ENCODE results near the gene NUCKS1.

Gene NUCKS1

DNA sequence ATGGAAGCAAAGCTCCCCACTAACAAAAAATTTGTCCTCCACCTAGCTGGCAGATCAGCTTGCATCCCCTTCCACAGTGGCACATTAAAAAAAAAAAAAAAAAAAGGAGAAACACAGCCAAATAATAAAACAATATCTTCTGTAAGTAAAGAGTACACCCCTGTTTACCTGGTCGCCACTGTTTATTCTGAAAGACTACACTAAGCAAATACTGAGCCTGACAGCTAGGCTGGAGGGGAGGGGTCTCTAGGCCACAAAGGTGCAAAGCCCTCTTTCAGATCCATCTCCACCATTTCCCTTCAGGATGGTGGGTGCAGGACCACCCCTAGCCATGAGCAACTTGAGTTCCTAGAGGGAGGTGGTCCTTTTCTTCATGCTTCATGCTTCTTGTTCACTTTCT is 46.9 kb downstream of the NUCKS1 start:
- no peaks in the 10 kb centered on the region for H3K9me3 ChIP-seq
- no peak for DNase-seq
- H3K27me3 ChIP-seq = no peaks in the 10 kb centered on the region
- no peak overlapping the region for H3K4me3 ChIP-seq (ENCODE audit: low read depth, low read length)
- H3K4me1 ChIP-seq = no peaks in the 10 kb centered on the region
- H3K36me3 ChIP-seq = peaks cover 7% of the 10 kb centered on the region; the same call in 1 of the 2 replicates
- TF ChIP-seq, protein P1, sequence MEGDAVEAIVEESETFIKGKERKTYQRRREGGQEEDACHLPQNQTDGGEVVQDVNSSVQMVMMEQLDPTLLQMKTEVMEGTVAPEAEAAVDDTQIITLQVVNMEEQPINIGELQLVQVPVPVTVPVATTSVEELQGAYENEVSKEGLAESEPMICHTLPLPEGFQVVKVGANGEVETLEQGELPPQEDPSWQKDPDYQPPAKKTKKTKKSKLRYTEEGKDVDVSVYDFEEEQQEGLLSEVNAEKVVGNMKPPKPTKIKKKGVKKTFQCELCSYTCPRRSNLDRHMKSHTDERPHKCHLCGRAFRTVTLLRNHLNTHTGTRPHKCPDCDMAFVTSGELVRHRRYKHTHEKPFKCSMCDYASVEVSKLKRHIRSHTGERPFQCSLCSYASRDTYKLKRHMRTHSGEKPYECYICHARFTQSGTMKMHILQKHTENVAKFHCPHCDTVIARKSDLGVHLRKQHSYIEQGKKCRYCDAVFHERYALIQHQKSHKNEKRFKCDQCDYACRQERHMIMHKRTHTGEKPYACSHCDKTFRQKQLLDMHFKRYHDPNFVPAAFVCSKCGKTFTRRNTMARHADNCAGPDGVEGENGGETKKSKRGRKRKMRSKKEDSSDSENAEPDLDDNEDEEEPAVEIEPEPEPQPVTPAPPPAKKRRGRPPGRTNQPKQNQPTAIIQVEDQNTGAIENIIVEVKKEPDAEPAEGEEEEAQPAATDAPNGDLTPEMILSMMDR (IDR thresholded peaks at IDR 0.05; ENCODE audit: low read depth, low read length) = no peak

DNA sequence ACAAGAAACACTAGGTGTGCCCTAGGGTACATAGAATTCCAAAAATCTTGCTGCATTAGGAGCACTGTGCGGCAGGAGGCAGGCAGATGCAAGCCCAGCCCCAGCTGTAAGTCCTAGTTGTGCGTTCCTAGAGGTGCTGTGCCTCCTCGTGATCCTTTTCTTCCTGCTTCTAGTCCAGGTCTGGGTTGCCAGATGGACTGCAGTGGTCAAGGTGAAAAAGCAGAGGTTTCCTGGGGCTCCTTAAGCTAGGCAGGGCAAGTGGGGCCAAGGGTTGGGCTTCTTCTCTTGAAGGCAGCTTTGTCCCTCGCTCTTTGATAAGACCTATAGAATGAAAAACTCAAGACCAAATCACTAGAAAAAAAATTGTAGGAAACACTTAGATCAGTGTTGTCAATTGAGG is 48.1 kb downstream of the NUCKS1 start:
- Histone ChIP-seq H3K9me3 (no peaks in the 10 kb centered on the region), H3K27me3 (no peaks in the 10 kb centered on the region), H3K4me3 (ENCODE audit: low read depth, low read length) (no peak overlapping the region), H3K36me3 (no peaks in the 10 kb centered on the region; the same call in 1 of the 2 replicates), H3K4me1 (no peaks in the 10 kb centered on the region)
- TF ChIP-seq, protein P1 (IDR thresholded peaks at IDR 0.05; ENCODE audit: low read depth, low read length) = no peak
- no peak for DNase-seq

DNA sequence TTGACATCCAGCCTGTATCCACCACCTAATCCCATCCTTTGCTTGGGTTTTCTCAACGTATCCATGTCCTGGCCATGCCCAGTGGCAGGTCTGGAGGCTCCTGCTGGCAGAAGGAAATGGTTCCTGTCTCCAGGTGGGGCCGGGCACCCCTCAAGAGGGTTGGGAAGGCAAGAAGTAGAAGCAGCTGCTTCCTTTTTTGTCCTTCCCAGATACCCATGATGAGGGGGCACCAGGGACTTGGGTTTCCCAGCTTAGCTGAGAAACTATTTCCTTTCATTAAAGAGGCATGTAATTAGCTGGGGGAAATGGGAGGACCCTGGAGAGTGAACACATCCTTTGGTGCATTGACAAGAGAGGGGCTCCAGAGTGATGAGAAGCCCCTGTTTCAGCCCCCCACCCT is 48.6 kb downstream of the NUCKS1 start:
- TF ChIP-seq, protein P1 (IDR thresholded peaks at IDR 0.05; ENCODE audit: low read depth, low read length) = no peak
- no peak for DNase-seq
- no peak overlapping the region for H3K4me3 ChIP-seq (ENCODE audit: low read depth, low read length)
- H3K4me1 ChIP-seq = no peaks in the 10 kb centered on the region
- no peaks in the 10 kb centered on the region for H3K36me3 ChIP-seq
- no peaks in the 10 kb centered on the region for H3K27me3 ChIP-seq
- no peaks in the 10 kb centered on the region for H3K9me3 ChIP-seq

DNA sequence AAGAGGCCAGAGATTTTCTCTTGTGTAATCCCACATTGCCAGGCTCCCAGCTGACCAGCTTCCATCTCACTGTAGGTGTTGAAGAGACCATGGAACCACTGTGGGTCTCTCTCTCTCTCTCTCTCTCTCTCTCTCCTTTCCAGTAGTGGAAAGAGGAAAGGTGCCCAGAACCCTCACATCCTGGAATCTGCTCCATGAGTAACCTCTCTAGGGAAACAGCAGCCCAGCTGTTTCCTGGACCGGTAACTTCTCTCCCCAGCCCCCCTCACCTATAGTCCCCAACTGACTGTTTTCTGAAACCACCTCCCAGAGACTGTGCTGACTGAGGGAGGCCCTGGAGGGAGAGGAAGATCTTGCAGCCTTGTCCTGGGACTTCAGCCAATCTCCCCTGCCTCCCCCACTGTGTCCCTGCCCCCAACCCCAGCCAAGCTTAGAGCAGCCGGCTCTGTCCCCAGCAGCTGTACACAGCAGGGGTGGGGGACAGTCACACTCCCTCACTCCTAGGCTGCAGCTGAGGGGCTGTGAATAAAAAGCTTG is 49.0 kb downstream of the NUCKS1 start:
- no peak for DNase-seq
- H3K4me3 ChIP-seq (ENCODE audit: low read depth, low read length) = no peak overlapping the region
- no peaks in the 10 kb centered on the region for H3K9me3 ChIP-seq
- H3K36me3 ChIP-seq = no peaks in the 10 kb centered on the region
- TF ChIP-seq, protein P1 (IDR thresholded peaks at IDR 0.05; ENCODE audit: low read depth, low read length) = no peak
- no peaks in the 10 kb centered on the region for H3K4me1 ChIP-seq
- no peaks in the 10 kb centered on the region for H3K27me3 ChIP-seq

DNA sequence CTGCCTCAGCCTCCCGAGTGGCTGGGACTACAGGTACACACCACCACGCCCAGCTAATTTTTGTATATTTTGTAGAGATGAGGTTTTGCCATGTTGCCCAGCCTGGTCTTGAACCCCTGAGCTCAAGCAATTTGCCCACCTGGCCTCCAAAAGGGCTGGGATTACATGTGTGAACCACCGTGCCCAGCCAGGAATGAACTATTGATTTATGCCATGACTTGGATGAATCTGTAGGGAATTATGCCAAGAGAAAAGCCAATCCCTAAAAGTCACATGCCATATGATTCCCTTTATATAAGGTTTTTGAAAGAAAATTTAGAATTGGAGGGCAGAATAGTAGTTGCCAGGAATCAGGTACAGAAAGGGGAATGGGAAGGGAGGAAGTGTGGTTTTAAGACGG is 50.6 kb downstream of the NUCKS1 start:
- Histone ChIP-seq H3K27me3 (no peaks in the 10 kb centered on the region), H3K4me3 (ENCODE audit: low read depth, low read length) (no peak overlapping the region), H3K36me3 (no peaks in the 10 kb centered on the region), H3K4me1 (no peaks in the 10 kb centered on the region), H3K9me3 (no peaks in the 10 kb centered on the region)
- TF ChIP-seq, protein P1 (IDR thresholded peaks at IDR 0.05; ENCODE audit: low read depth, low read length) = no peak
- no peak for DNase-seq

DNA sequence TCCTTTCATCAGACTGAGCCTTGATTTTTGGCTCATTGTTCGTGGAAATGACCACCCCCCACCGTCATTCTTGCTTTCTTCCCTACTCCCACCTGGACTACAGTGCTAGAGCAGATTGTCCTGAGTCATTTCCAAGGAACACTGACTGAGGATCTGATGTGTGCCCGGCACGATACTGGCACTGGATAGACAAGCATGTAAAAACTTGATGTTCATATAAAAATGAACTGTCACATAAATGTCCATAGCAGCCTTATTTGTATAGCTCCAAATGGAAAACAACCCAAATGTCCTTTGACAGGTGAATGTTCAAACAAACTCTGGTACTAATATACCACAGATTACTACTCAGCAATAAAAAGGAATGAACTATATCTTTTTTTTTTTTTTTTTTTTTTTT is 51.1 kb downstream of the NUCKS1 start:
- Histone ChIP-seq H3K4me3 (ENCODE audit: low read depth, low read length) (no peak overlapping the region), H3K36me3 (no peaks in the 10 kb centered on the region), H3K4me1 (no peaks in the 10 kb centered on the region), H3K9me3 (no peaks in the 10 kb centered on the region), H3K27me3 (no peaks in the 10 kb centered on the region)
- no peak for DNase-seq
- TF ChIP-seq, protein P1 (IDR thresholded peaks at IDR 0.05; ENCODE audit: low read depth, low read length) = no peak

Measured in BE2C (cell line).